ENCODE results near the gene PIK3R2.

The PIK3R2 gene

GRCh38 chr19:18167975-18168645 is 15.1 kb downstream of the PIK3R2 start:
- TF ChIP-seq CTCF (IDR thresholded peaks at IDR 0.05) (peak; percentile 86), ZFX (IDR thresholded peaks at IDR 0.05; ENCODE audit: borderline replicate concordance) (no peak)
- no peak overlapping the region for H3K27ac ChIP-seq

DNA sequence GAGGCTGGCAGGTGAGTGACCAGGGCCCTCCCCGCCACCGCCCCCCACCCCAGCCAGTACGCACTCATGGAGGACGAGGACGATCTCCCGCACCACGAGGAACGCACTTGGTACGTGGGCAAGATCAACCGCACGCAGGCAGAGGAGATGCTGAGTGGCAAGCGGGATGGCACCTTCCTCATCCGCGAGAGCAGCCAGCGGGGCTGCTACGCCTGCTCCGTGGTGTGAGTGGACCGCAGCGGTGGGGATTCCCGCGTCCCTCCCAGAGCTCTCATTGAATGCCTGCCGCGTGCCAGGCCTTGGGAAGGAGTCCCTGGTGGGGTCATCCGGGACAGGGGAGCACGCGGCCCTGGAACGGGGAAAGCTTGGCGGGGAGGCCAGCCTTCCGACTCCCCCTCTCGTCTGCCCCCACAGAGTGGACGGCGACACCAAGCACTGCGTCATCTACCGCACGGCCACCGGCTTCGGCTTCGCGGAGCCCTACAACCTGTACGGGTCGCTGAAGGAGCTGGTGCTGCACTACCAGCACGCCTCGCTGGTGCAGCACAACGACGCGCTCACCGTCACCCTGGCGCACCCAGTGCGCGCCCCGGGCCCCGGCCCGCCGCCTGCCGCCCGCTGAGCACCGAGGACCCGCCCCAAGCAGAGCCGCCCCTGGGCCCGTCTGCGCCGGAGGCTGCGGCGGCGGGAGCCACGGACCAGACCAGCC is 15.9 kb downstream of the PIK3R2 start:
- TF ChIP-seq CTCF (IDR thresholded peaks at IDR 0.05), result no peak
- TF ChIP-seq ZFX (IDR thresholded peaks at IDR 0.05; ENCODE audit: borderline replicate concordance), result no peak
- no peak overlapping the region for H3K27ac ChIP-seq

- TF ChIP-seq CTCF (IDR thresholded peaks at IDR 0.05) (no peak), ZFX (IDR thresholded peaks at IDR 0.05; ENCODE audit: borderline replicate concordance) (no peak)
Measured at GRCh38 chr19:18170714-18171255, 17.8 kb downstream of the PIK3R2 start.

GRCh38 chr19:18171605-18172327 is 18.8 kb downstream of the PIK3R2 start:
- TF ChIP-seq ZFX (IDR thresholded peaks at IDR 0.05; ENCODE audit: borderline replicate concordance), result no peak
- no peak for TF ChIP-seq CTCF (IDR thresholded peaks at IDR 0.05)
- peak overlapping the region; percentile 36; the same call in 1 of the 2 replicates for H3K27ac ChIP-seq

More at GRCh38 chr19:18170714-18171255, 17.8 kb downstream of the PIK3R2 start:
- peak overlapping the region; percentile 36 for H3K27ac ChIP-seq

DNA sequence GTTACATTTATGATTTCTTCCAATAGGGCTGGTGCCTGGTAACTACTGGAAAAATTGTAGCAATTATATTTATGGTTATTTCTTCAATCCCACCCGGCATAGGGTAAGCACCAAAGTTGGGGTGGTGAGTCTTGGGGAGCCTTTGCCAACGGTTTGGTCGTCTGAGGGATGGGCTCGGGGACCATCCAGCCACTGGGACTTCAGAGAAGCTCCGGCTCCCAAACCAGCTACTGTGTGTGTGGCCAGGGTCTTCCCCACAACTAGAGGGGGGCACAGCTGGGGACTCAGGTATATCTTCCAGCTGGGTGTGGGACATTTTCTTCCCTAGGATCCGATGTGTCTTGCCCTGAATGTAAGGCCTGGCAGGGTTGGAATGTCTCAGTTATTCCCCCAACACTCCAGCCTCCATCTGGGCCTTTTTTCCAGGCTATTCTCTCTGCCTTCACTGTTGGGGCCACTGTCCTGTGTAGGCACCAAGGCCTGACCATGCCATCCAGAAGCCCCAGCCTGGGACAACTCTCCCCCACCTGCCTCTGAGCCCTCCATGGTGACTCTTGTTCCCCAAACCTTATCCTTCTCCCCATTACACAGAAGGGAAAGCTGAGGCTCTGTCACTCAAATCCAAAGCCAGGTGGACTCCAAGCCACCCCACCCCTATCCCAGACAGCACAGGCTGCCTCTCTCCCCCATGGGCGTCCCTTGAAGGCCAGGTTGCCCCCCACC is 19.5 kb downstream of the PIK3R2 start:
- TF ChIP-seq ZFX (IDR thresholded peaks at IDR 0.05; ENCODE audit: borderline replicate concordance), result no peak
- no peak for TF ChIP-seq CTCF (IDR thresholded peaks at IDR 0.05)
- H3K27ac ChIP-seq, result 0 out of 2 replicates have a peak overlapping the region, but pooled peaks have one; percentile 8

- TF ChIP-seq ZFX (IDR thresholded peaks at IDR 0.05; ENCODE audit: borderline replicate concordance) (no peak), CTCF (IDR thresholded peaks at IDR 0.05) (no peak)
- H3K27ac ChIP-seq, result peak overlapping the region; percentile 55
Measured at GRCh38 chr19:18173054-18173571, 20.1 kb downstream of the PIK3R2 start.

All from 22Rv1 (cell line).